CD1c-positive myeloid dendritic cell (primary cell): ENCODE measurements around the gene ERICH6B.

Experiments used
- DNase-seq: peaks from one replicate; pipeline ENCODE4 v3.0.0-alpha.2; 2016; ENCODE audit errors: extremely low spot score

The ERICH6B gene

DNA sequence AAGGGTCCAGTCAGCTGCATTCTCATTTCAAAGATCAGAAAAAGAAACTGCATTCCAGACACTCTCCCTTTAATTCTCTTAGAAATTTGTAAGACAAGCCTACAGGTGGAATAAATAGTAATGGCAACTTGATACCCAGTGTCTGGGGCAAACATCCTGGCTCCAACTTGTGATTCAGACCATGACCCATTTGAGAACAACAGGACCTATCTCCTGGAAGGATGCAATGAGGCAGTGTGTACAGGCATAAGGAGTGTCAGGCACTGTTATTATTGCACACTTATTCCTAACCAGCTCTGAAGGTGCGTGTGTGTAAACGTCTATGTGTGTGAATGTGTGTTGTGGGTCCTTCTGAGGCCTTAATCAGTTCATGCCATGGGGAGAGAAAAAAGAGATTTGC, 13.9 kb downstream of the ERICH6B start:
- DNase-seq, result no peak

DNA sequence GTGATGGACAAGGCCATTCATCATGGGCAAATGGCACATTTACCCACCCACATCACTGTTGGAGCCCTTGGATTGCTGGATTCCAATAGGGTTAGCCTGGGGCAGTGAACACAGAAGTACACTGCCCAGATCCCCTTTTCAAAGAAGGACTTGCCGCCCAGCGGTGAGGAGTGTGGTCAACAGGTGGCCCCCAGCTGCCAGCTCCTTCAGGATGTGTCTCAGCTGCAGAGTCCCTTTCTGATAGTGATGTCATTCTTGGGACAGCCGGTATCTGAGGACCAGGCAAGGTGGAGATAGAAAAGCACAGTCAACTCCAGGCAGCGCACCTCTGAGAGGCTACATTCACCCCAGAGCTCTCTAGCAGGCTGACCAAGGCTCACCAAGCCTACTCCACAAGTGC, 16.9 kb downstream of the ERICH6B start:
- DNase-seq, result no peak

DNA sequence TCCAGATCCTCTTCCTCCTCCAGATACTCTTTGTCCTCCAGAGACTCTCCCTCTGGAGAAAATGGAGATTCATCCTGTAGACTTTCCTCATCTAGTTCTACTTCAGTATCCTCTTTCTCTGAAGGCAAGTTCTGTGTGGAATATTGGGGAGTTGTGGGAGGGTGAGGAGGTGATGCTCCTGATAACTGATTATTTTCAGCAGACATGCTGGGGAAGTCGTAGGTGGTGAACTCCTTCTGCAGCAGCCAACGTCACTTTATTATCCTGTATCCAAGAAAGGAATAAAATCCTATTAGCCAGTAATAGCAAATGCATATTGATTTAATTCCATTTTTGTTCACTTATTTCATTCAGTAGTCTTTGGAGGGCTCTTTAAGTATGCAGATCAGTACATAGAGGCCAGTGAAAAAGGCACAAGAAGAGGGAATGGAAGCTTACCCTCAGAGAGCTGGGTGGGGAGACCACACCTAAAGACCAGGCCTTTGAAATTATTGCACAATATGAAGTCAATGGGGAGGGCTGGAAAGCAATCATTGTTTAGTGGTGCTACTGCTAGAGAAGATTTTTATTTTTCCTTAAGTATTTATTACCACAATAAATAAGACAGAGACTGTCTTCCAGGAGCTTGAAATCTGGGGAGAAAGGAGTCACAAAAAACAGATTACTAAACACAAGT, 18.6 kb downstream of the ERICH6B start:
- no peak for DNase-seq

DNA sequence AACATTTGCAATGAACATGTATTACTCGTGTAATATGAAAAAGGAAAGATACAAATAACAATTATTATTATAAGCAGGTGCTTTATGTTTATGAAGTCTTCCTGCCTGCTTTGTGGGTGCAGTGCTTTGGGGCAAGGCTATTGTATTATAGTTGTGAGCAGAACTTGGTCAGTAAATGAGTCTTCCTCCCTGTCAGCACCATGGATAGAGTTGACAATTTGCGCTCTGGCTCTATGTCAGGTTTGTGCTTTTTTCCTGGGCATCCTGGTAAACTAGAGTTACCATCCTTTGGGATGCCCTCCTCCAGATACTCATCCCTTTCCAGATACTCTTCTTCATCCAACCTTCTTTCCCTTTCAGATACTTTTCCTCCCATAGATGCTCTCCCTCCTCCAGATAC, 19.6 kb downstream of the ERICH6B start:
- no peak for DNase-seq

DNA sequence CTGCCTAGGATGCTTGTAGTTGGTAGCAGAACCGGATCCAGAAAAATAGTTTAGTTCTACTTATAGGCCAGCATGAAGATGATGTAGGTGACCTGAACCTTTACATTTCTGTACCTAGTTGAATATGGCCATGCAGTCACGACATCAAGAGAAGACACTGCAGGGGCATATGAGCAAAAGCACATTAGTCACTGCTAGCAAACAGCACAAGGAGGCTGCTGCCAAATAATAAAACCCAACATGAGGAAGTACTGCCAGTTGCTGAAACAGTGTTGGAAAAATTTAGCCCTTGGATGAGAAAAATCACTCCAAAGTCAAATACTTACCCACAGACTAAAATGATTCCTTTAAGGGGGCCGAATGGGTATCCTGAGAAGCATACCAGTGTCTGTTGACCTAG, 20.8 kb downstream of the ERICH6B start:
- DNase-seq, result no peak

DNA sequence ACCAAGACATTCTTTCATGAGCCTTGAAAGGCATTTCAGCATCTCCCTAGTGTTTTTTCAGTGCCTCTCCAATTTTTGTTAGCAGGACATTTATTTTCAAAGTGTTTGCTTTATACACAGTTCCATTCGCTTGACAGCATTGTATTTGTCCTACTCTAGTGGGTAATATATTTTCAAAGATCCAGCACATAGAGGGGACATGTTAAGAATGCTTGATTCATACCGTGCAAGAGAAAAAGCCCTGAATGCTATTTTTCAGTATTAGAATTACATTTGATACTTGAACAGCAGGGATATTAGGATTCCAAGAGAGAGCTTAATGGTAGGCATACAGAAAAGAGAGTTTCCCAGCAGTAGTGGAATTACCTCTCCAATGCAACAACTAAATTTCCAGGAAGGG, 21.3 kb downstream of the ERICH6B start:
- DNase-seq, result no peak

DNA sequence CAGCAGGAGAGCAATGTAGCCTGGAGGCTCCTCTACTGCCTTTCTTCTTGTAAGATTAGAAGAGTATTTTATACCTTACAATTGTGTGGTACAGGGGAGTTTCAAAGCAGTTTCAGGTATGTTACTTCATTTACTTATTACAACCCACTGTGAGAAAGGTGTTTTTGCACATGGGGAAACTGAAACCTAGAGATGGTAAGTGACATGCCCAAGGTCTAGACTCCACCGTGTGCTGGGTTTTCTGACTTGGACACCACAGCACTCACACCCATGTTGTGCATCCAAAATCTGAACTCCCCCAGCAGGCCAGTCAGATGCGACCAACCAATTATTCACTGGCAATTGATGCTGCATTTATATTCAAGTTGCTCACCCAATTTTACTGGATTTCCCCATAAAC, 22.8 kb downstream of the ERICH6B start:
- no peak for DNase-seq

DNA sequence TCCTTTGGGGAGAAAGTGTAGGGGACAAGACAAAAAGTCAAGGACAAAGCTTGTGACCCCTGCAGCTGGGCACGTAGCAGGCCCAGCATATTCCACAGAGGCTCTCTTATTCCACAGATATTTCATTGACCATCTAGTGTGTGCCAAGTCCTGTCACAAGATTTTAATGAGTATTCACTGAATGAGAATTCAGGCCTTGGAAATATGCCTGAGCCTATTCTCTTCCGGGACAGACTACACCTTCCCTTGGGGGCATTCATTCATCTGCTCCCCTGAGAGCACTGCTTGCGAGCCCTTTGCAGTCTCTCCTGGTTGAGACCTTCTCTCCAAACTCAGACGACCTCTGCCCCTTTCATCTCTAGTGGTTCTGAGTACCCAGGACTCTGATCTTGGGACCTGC, 25.5 kb downstream of the ERICH6B start:
- no peak for DNase-seq

DNA sequence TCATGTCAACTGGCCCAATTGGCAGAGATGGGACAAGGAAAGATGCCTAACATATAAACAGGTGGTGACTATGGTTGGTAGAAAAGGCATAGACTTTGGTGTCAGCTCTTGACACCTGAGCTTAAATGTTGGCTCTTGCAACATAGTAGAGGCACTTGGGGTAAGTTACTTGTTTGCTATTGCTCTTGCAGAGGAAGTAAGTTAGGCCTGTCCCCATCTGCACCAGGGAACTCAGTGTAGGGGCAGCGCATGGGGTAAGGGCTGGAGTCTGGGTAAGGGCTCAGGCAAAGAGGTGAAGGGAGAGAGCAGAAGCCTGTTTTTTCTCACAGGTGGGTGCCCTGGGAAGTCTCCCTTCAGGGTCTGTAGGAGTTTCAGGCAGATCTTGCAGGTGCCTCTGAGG, 27.6 kb downstream of the ERICH6B start:
- DNase-seq, result no peak

DNA sequence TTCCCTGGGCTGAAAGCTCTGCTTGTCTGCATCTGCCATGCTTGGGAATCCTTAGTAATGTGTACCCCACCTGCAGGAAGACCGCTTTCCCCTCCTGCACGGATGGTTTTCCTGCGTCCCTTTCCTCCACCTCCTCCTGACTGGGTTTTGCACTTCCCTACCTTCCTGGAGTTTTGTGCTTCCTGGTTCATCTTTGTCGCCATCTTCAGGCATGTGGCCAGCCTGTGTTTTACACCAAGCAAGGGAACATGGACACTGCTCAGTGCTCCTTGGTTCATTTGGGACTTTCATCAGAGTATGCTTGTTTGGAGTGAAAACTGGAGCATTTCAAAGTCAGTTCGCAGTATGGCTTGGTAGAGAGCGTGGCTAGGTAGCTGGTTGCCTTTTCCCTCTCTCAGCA, 30.7 kb downstream of the ERICH6B start:
- DNase-seq, result no peak

DNA sequence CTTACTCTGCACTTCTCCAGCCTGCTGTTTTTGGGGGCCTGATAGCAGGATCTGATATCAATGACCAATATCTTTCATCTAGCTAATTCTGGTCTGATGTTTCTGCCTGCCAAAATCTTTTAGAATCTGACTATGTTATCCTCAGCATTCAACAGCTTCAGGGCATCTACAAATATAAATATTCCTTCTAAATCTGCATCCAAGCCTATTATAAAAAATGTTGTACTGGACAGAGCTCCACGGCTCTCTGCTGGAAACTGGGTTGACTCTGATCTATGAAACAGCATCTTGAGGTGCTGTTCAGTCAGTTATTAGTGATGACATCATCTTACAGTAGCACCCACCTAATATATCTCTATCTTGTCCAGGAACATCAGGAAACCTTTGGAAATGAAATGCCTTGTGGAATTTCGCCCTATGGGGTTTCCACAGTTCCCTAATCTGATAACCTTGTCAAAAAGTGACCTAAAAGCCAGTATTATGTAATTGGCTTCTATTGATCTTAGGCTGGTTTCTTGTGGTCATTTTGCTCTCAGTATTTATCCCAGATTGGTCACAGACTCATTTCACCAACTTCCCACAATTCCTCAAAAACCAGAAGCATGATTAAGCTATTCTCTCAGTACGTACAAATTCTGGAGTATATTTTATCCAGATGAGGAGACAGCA, 33.0 kb downstream of the ERICH6B start:
- no peak for DNase-seq

DNA sequence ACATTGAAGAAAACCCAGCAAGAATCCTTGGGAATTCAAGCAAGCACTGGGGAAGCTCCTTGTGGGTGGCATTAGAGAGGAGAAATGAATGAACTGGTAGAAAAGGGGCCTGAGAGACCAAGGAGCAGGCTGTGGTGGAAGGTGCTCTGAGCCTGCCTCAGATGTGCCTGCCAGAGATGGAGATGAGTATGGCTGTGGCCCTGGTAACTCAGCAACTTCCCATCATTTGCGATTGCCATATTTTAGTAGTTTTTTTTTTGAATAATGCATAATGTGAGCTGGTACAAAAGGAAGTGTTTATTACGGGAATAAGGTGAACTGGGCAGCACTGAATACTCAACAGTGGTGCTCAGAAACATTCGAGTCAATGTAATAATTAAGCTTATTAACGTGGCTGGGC, 39.1 kb downstream of the ERICH6B start:
- no peak for DNase-seq

DNA sequence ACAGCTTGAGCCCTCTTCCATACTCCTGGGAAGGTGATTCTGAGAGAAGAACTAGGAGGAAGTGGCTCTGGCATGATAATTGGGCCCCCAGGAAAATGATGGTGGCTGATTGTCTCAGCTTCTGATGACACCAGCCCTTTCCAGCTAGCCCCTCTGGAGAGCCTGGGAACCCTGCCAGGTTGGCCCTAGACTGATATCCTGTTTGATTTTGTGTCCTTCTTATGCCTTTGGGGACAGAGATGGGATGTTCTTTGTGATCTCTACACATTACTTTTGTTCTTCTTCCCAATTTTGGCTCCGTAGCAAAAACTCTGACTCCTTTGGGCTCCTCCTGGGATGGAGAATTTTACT, 39.7 kb downstream of the ERICH6B start:
- DNase-seq, result no peak

DNA sequence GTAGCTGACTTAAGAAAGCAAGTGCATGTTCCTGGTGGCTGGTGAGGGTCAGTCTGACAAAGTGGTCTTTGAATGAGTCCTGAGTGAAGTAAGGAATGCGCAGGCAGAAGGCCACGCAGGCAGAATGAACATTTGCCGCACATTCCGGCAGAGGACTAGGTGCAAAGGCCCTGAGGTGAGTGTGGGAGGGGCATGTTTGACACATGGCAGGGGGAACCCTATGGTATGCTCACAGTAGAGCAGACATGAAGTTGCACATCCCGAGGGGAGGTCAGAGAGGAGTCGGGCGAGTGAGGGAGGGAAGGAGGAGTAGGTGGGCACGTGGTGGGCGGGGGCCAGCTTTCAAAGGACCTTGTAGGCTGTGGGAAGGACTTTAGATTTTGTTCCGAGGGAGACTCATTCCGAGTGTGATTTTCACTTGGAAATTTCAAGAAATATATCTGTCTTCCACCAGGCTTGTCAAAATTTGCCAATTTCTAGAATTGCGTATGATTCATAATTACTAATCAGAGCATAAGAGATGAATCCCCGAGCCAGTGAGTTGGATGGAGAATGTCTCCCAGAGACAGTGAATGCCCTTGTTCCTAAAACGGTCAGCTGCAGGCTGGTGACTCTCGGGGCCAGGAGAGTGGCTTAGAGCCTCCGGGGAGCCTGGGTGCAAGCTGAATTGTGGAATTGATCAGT, 40.3 kb downstream of the ERICH6B start:
- DNase-seq, result no peak

DNA sequence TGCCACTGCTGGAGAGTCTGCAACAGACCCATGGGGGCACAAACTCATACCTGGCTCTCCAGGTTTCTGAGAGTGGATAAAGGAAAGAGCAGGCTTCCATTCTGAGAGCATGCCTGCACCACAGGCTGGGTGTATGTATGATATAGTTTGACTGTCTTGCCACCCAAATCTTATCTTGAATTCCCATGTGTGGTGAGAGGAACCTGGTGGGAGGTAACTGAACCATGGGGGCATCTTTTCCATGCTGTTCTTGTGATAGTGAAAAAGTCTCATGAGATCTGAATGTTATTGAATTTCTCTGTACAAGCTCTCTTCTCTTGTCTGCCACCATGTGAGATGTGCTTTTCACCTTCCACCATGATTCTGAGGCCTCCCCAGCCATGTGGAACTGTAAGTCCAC, 50.2 kb downstream of the ERICH6B start:
- DNase-seq, result no peak

DNA sequence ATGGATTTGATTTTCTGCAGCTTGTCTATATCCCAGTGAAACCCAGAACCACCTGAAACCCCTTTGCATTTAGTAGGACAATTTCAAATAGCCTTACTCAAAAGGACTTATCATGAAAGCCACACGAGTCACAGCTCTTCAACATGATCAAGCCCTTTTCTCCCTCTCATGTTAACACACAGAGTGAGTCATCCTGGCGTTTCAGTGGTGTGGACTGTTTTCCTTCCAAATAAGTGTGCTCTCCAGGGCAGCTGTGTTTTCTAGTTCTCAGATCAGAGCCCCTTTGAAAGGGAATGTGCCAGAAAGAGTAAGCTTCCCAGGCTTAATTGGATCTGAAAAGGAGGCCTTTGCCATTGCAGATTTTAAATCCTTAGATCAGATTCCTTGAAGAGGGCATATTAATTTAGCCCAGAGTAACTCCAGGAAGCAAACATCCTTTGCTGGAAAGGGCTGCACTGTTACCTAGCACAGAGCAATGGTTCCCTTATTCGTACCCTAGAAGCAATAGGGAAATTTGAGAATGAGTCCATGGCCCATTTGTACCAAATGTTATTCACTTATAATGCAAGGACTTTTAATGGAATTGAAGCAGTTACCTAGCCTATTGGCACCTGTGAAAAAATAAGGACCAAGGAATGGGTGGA, 51.3 kb downstream of the ERICH6B start:
- DNase-seq, result no peak

DNA sequence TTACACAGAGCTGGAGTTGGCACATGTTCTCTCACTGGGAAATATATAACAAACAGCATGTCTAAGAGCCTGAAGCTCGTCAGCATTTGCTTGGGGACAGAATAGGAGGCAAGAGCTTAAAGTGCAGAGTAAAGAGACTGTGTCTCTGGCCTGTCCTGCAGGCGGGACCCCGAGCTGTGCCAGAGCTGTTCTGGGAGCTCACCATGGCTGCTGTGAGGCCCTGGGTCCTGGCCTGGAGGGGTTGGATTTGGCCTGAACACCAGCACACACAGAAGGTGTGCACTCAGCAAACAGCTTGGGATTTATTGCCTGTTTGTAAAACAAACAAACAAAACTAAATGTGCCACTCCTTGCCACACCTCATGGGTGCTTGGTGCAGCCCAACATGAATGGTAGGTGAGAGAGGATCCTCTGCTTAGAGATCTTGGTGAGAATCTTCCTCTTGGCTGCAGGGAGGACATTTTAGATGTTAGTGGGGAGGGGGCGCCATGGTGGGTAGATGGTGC, 60.9 kb downstream of the ERICH6B start:
- no peak for DNase-seq

DNA sequence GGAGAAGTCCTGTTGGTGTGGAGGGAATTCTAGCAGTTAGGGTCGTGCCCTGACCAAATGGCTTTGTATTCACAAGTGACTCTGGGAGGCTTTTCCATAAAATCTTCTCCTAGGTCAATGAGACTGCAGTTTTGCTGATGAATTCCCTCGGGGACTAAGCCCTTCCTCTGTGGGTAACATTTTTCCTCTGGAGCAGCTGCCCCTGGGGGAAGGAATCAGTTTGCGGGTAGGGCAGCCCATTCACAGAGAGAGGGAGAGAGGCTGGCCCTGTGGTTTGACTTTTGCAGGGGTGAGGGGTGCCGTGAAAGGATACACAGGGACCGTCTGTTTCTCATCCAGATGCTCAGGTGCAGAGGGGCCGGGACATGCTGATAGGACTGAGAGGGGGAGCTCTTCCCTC, 67.3 kb downstream of the ERICH6B start:
- no peak for DNase-seq

DNA sequence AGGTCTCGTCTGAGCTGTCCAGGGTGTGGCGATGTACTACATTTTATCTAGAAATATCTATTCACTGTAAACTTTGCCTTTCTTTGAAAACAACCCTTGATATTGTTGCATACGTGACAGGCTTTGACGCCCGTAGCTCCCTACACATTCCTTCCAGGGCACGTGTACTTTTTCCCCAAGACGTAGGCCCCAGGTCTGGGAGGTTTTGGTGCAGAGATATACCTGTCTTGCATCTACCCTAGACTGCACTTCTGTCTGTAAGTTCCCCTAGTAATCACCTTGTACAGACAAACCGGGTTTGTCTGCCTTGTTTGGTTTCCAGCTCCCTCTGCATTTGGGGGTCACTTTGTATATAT, 69.2 kb downstream of the ERICH6B start:
- no peak for DNase-seq

DNA sequence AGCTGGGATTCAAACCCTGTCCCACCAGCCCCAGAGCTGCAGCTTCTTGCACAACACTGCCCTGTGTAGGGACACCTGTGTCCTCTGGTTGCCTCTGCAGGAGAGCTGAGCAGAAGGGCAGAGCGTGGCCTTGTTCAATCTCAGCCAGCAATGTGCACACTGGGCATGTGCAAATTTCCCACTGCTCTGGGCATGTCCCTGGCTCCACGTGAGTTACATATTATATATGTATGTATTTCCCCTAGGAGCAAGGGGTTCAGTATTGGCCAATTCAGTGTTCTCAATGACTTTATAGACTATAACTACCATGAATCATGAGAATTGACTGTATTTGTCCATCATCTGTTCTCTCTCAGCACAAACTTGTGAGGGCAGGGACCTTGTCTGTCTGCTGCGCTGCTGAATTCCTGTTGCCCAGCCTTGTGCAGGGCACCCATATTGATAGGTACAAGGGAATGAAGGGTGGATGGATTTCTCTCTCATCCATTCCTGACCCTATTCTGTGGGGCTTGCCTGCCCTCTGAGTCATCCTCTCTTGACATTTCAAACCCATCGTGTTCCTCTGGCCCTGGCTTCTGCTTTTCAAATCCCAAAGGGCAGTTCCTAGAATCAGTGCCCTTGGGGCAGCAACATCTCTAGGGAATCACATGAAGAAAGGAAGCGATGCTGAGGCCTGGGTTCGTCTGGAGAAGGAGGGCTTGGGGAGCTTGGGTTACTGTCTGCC, 69.7 kb downstream of the ERICH6B start:
- peak; percentile 38 for DNase-seq

DNA sequence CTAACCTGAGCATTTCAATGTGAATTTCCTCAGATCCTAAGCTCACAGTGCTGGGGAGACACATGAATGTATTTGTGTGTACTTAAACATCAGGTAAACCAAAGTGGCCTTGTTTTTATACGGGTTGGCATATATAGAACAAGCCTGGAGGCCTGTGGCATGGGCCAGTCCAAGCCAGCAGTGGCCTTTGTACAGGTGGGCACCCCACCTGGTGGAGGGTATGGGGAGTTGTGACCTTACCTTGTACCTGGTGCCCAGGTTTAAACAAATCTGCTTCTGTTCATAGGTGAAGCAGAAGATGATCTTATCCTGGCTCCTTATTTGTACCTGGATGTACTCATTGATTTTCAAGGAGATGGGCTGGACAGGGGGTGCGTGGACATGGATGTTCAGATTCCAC, 71.0 kb downstream of the ERICH6B start:
- DNase-seq, result no peak

DNA sequence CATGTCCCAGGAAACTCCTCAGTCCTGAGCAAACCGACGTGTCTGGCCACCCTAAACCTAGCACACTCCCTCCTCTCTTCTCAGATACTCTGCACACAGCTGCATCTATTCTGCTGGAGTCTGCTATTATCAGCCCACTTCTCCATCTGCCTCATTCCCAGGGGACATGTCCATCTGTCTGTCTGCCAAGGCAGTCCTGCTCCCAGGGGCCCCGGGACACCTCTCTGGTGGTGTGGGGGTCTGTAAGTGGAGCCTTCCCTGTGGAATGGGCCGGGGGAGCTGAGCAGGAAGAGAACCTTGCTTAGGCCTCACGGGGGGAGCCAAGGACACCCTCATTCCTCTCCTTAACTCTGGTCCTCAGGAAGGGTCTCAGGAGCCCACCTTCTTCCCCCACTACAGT, 72.7 kb downstream of the ERICH6B start:
- DNase-seq, result no peak
